HG02884 (cell line): ENCODE measurements around the gene SPATA32.

Experiments used
- ATAC-seq: cut with Tn5 transposase; IDR thresholded peaks from one replicate; pipeline ENCODE4 v1.9.1; 2021; ENCODE audit warnings: mild to moderate bottlenecking, moderate library complexity; ENCODE audit not compliant: unreplicated experiment

SPATA32 gene

GRCh38 chr17:45293413-45294211 is 31.7 kb upstream of the SPATA32 start:
- no peak for ATAC-seq

GRCh38 chr17:45292696-45293412 is 31.0 kb upstream of the SPATA32 start:
- ATAC-seq: no peak

- no peak for ATAC-seq
Measured at GRCh38 chr17:45291171-45291805, 29.4 kb upstream of the SPATA32 start.

GRCh38 chr17:45290269-45290765 is 28.4 kb upstream of the SPATA32 start:
- no peak for ATAC-seq

- no peak for ATAC-seq
Measured at GRCh38 chr17:45289301-45290268, 27.7 kb upstream of the SPATA32 start.

- ATAC-seq: no peak
Measured at GRCh38 chr17:45288825-45289224, 26.9 kb upstream of the SPATA32 start.

- ATAC-seq: no peak
Measured at GRCh38 chr17:45287526-45288500, 25.9 kb upstream of the SPATA32 start.

- ATAC-seq: no peak
Measured at GRCh38 chr17:45286286-45286685, 24.4 kb upstream of the SPATA32 start.

- no peak for ATAC-seq
Measured at GRCh38 chr17:45284176-45285140, 22.6 kb upstream of the SPATA32 start.

- ATAC-seq: no peak
Measured at GRCh38 chr17:45283711-45284110, 21.8 kb upstream of the SPATA32 start.

- ATAC-seq: no peak
Measured at GRCh38 chr17:45282683-45283644, 21.1 kb upstream of the SPATA32 start.

GRCh38 chr17:45279898-45280297 is 18.0 kb upstream of the SPATA32 start:
- no peak for ATAC-seq

GRCh38 chr17:45277992-45278391 is 16.1 kb upstream of the SPATA32 start:
- ATAC-seq: no peak

GRCh38 chr17:45277216-45277849 is 15.4 kb upstream of the SPATA32 start:
- no peak for ATAC-seq

- no peak for ATAC-seq
Measured at GRCh38 chr17:45276031-45276430, 14.1 kb upstream of the SPATA32 start.

GRCh38 chr17:45274033-45274432 is 12.1 kb upstream of the SPATA32 start:
- no peak for ATAC-seq

GRCh38 chr17:45273551-45273957 is 11.7 kb upstream of the SPATA32 start:
- no peak for ATAC-seq
